ENCODE results near the gene CCDC107.

The CCDC107 gene

GRCh38 chr9:35650341-35651158 lies 7.5 kb upstream of the CCDC107 start, which contains the start of gene SIT1 (continued):
- no peak for TF ChIP-seq HOXC10 (CRISPR knock-in tag; IDR thresholded peaks at IDR 0.05)
- TF ChIP-seq ZNF529 (tag by site-specific recombination; IDR thresholded peaks at IDR 0.05; ENCODE audit: insufficient replicate concordance) = no peak
- no peak for TF ChIP-seq ZNF292 (tag by site-specific recombination; IDR thresholded peaks at IDR 0.05; ENCODE audit: borderline replicate concordance, low read depth)
- TF ChIP-seq ZBTB6 (tag by site-specific recombination; IDR thresholded peaks at IDR 0.05) = no peak
- no peak for TF ChIP-seq ZNF580 (tag by site-specific recombination; IDR thresholded peaks at IDR 0.05)
- TF ChIP-seq ZNF335 (tag by site-specific recombination; conservative IDR thresholded peaks at IDR 0.05) = no peak

- no peak overlapping the region for H3K27ac ChIP-seq (ENCODE audit: extremely low read depth, low read depth, low read length)
- no peak overlapping the region for H3K4me3 ChIP-seq (ENCODE audit: low read depth, low read length)
- H3K9me3 ChIP-seq (ENCODE audit: control insufficient read depth, insufficient read depth, low read depth, low read length) = no peaks in the 10 kb centered on the region
- H3K36me3 ChIP-seq (ENCODE audit: control insufficient read depth in 2 of 2, insufficient read depth in 1 of 2, low read length in 2 of 2) = no peaks in the 10 kb centered on the region
- ChIA-PET POLR2A (interaction anchor here (0.6 to 1.5 kb wide), 4 partner anchors 13 to 1901 kb away, joined by 3 to 5 read pairs (median 4); partner anchors contain the start of gene ARHGEF39), CTCF (no interaction called here)
- H3K4me1 ChIP-seq (ENCODE audit: control insufficient read depth, insufficient read depth, low read length) = no peaks in the 10 kb centered on the region
- TF ChIP-seq PRDM10 (tag by site-specific recombination; IDR thresholded peaks at IDR 0.05) (peak; percentile 94), ZNF140 (tag by site-specific recombination; IDR thresholded peaks at IDR 0.05) (no peak), ZNF600 (tag by site-specific recombination; IDR thresholded peaks at IDR 0.05) (peak; percentile 12; the same call in 1 of the 2 replicates), ZNF629 (tag by site-specific recombination; IDR thresholded peaks at IDR 0.05) (0 out of 2 replicates have a peak, but pooled peaks have one; percentile 21), PRDM2 (tag by site-specific recombination; IDR thresholded peaks at IDR 0.05; ENCODE audit: borderline replicate concordance) (no peak), ZNF747 (tag by site-specific recombination; IDR thresholded peaks at IDR 0.05) (no peak), ZBTB26 (tag by site-specific recombination; optimal IDR thresholded peaks at IDR 0.05) (no peak)
These were observed 5.9 kb upstream of the CCDC107 start for GRCh38 chr9:35651956-35652828.

Data from HEK293 (cell line).